ENCODE data around the gene CNTNAP5.
A peak's percentile ranks its signal among the peaks of the same experiment; 100 is the strongest.

The CNTNAP5 gene

GRCh38 chr2:124112966-124113365 lies 87.9 kb downstream of the CNTNAP5 start:
- Histone ChIP-seq H3K23ac (ENCODE audit: low read length) (no peak overlapping the region), H3K4ac (ENCODE audit: low read depth, low read length) (no peak overlapping the region), H3K9me3 (ENCODE audit: insufficient read depth, low read depth, low read length) (no peaks in the 10 kb centered on the region), H3K36me3 (ENCODE audit: control insufficient read depth in 1 of 2, insufficient read depth in 2 of 2, low read length in 2 of 2) (no peaks in the 10 kb centered on the region), H3K79me1 (ENCODE audit: low read length) (no peaks in the 10 kb centered on the region), H2BK5ac (ENCODE audit: low read depth, low read length, poor library complexity) (no peak overlapping the region), H3K14ac (ENCODE audit: low read length) (no peak overlapping the region), H4K91ac (ENCODE audit: low read depth, low read length) (no peak overlapping the region), H3K27ac (ENCODE audit: low read depth, low read length) (no peak overlapping the region), H2BK120ac (ENCODE audit: insufficient read depth, low read length, poor library complexity) (no peak overlapping the region), H3K4me2 (ENCODE audit: low read length) (no peak overlapping the region), H3K4me1 (ENCODE audit: control insufficient read depth in 1 of 2, insufficient read depth in 2 of 2, low read length in 2 of 2) (no peaks in the 10 kb centered on the region), H4K12ac (ENCODE audit: low read depth, low read length) (no peak overlapping the region), H4K8ac (ENCODE audit: low read depth, low read length) (no peak overlapping the region), H3K4me3 (ENCODE audit: low read depth, low read length) (no peak overlapping the region), H3K18ac (ENCODE audit: low read length) (no peak overlapping the region), H3K9ac (ENCODE audit: low read length) (no peak overlapping the region), H3K27me3 (ENCODE audit: insufficient read depth, low read length) (no peaks in the 10 kb centered on the region), H2AK5ac (ENCODE audit: low read length) (no peak overlapping the region), H2AFZ (ENCODE audit: insufficient read depth, low read length, poor library complexity) (no peak overlapping the region), H3K79me2 (ENCODE audit: control insufficient read depth, insufficient read depth, low read length, poor library complexity) (no peaks in the 10 kb centered on the region), H2BK12ac (ENCODE audit: low read length) (no peak overlapping the region)
- WGBS (ENCODE audit: extremely low coverage, insufficient coverage, insufficient read length): no CpG with 5 or more reads among the region's 2 CpGs
- peak; percentile 27 to 65 for DNase-seq

DNA sequence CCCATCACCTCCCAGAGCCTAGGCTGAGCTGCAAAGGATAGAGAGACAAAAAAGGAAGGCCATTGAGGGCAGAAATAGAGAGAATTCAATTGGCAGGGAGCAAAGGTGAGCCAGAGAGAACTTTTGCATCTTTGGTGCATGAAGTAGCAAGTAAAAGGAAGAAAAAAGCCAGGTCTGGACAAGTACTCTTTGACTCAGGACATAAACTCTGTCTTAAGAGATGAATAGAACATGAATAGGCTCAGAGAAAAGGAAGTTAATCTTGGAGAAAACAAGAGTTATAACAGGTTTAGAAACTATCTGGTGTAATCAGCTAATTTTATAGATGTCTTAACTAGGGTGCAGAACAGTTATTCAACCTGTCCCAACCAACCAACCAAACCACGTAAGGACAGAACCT lies 95.2 kb downstream of the CNTNAP5 start:
- Histone ChIP-seq H3K18ac (ENCODE audit: low read length) (no peak overlapping the region), H3K27ac (ENCODE audit: low read depth, low read length) (no peak overlapping the region)

GRCh38 chr2:124121106-124121505 lies 96.0 kb downstream of the CNTNAP5 start:
- H3K27ac ChIP-seq (ENCODE audit: low read depth, low read length): no peak overlapping the region
- H3K4me2 ChIP-seq (ENCODE audit: low read length): no peak overlapping the region
- H2BK5ac ChIP-seq (ENCODE audit: low read depth, low read length, poor library complexity): no peak overlapping the region
- no peaks in the 10 kb centered on the region for H3K36me3 ChIP-seq (ENCODE audit: control insufficient read depth in 1 of 2, insufficient read depth in 2 of 2, low read length in 2 of 2)
- no peak overlapping the region for H4K91ac ChIP-seq (ENCODE audit: low read depth, low read length)
- H2BK12ac ChIP-seq (ENCODE audit: low read length): no peak overlapping the region
- peaks cover 2% of the 10 kb centered on the region for H3K9me3 ChIP-seq (ENCODE audit: insufficient read depth, low read depth, low read length)
- WGBS (ENCODE audit: extremely low coverage, insufficient coverage, insufficient read length): no CpG with 5 or more reads among the region's 5 CpGs
- H3K4ac ChIP-seq (ENCODE audit: low read depth, low read length): no peak overlapping the region
- no peak overlapping the region for H3K23ac ChIP-seq (ENCODE audit: low read length)
- H3K9ac ChIP-seq (ENCODE audit: low read length): no peak overlapping the region
- H2AK5ac ChIP-seq (ENCODE audit: low read length): no peak overlapping the region
- H3K14ac ChIP-seq (ENCODE audit: low read length): no peak overlapping the region
- H4K12ac ChIP-seq (ENCODE audit: low read depth, low read length): no peak overlapping the region
- no peak overlapping the region for H3K18ac ChIP-seq (ENCODE audit: low read length)
- H3K4me3 ChIP-seq (ENCODE audit: low read depth, low read length): no peak overlapping the region
- H2BK120ac ChIP-seq (ENCODE audit: insufficient read depth, low read length, poor library complexity): no peak overlapping the region
- H3K79me1 ChIP-seq (ENCODE audit: low read length): no peaks in the 10 kb centered on the region
- H3K4me1 ChIP-seq (ENCODE audit: control insufficient read depth in 1 of 2, insufficient read depth in 2 of 2, low read length in 2 of 2): no peaks in the 10 kb centered on the region
- no peak overlapping the region for H2AFZ ChIP-seq (ENCODE audit: insufficient read depth, low read length, poor library complexity)
- H3K27me3 ChIP-seq (ENCODE audit: insufficient read depth, low read length): no peaks in the 10 kb centered on the region
- H4K8ac ChIP-seq (ENCODE audit: low read depth, low read length): no peak overlapping the region
- H3K79me2 ChIP-seq (ENCODE audit: control insufficient read depth, insufficient read depth, low read length, poor library complexity): no peaks in the 10 kb centered on the region
- no peak for DNase-seq

More for the DNA sequence above, 95.2 kb downstream of the CNTNAP5 start:
- Histone ChIP-seq H3K9ac (ENCODE audit: low read length) (no peak overlapping the region), H2BK12ac (ENCODE audit: low read length) (no peak overlapping the region), H2AFZ (ENCODE audit: insufficient read depth, low read length, poor library complexity) (no peak overlapping the region), H3K4me1 (ENCODE audit: control insufficient read depth in 1 of 2, insufficient read depth in 2 of 2, low read length in 2 of 2) (no peaks in the 10 kb centered on the region), H3K9me3 (ENCODE audit: insufficient read depth, low read depth, low read length) (peaks cover 2% of the 10 kb centered on the region), H3K4ac (ENCODE audit: low read depth, low read length) (no peak overlapping the region), H2BK120ac (ENCODE audit: insufficient read depth, low read length, poor library complexity) (no peak overlapping the region), H3K4me2 (ENCODE audit: low read length) (no peak overlapping the region), H3K79me2 (ENCODE audit: control insufficient read depth, insufficient read depth, low read length, poor library complexity) (no peaks in the 10 kb centered on the region), H4K12ac (ENCODE audit: low read depth, low read length) (no peak overlapping the region), H2BK5ac (ENCODE audit: low read depth, low read length, poor library complexity) (no peak overlapping the region), H3K23ac (ENCODE audit: low read length) (no peak overlapping the region), H2AK5ac (ENCODE audit: low read length) (no peak overlapping the region), H4K8ac (ENCODE audit: low read depth, low read length) (no peak overlapping the region), H3K27me3 (ENCODE audit: insufficient read depth, low read length) (no peaks in the 10 kb centered on the region), H3K36me3 (ENCODE audit: control insufficient read depth in 1 of 2, insufficient read depth in 2 of 2, low read length in 2 of 2) (no peaks in the 10 kb centered on the region), H3K14ac (ENCODE audit: low read length) (no peak overlapping the region), H3K4me3 (ENCODE audit: low read depth, low read length) (no peak overlapping the region), H4K91ac (ENCODE audit: low read depth, low read length) (no peak overlapping the region), H3K79me1 (ENCODE audit: low read length) (no peaks in the 10 kb centered on the region)
- no peak for DNase-seq
- no CpG with 5 or more reads among the region's 1 CpG for WGBS (ENCODE audit: extremely low coverage, insufficient coverage, insufficient read length)

DNA sequence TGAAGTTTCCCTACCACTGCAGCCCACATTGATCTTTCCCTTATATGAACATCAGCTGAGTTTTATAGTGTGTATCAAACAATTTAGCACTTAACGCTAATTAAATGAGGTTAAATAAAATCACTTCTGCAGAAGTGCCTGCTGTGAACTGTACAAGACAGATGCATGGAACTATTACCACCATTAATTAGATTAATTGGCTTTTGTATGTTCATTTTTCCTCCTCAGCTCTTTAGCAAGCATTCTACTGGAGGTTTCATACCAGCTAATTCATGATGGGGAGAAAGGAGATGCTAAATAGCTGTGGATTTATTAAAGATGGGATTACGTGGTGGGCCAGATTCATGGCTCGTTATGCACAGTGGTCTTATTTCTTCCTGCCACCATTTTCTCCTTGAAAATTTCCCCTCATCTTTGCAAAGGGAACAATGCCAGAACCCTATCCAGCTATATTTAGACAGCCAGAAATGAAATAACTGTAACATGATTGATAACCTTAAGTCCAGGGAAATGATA lies 96.7 kb downstream of the CNTNAP5 start:
- Histone ChIP-seq H4K12ac (ENCODE audit: low read depth, low read length) (no peak overlapping the region), H2BK12ac (ENCODE audit: low read length) (no peak overlapping the region), H3K27me3 (ENCODE audit: insufficient read depth, low read length) (no peaks in the 10 kb centered on the region), H3K4me3 (ENCODE audit: low read depth, low read length) (no peak overlapping the region), H3K9ac (ENCODE audit: low read length) (no peak overlapping the region), H4K91ac (ENCODE audit: low read depth, low read length) (no peak overlapping the region), H3K4ac (ENCODE audit: low read depth, low read length) (no peak overlapping the region), H2AFZ (ENCODE audit: insufficient read depth, low read length, poor library complexity) (no peak overlapping the region), H3K18ac (ENCODE audit: low read length) (no peak overlapping the region), H3K4me1 (ENCODE audit: control insufficient read depth in 1 of 2, insufficient read depth in 2 of 2, low read length in 2 of 2) (no peaks in the 10 kb centered on the region), H2AK5ac (ENCODE audit: low read length) (no peak overlapping the region), H2BK120ac (ENCODE audit: insufficient read depth, low read length, poor library complexity) (no peak overlapping the region), H3K27ac (ENCODE audit: low read depth, low read length) (no peak overlapping the region), H3K9me3 (ENCODE audit: insufficient read depth, low read depth, low read length) (peaks cover 2% of the 10 kb centered on the region), H3K79me1 (ENCODE audit: low read length) (no peaks in the 10 kb centered on the region), H3K79me2 (ENCODE audit: control insufficient read depth, insufficient read depth, low read length, poor library complexity) (no peaks in the 10 kb centered on the region), H2BK5ac (ENCODE audit: low read depth, low read length, poor library complexity) (no peak overlapping the region), H3K4me2 (ENCODE audit: low read length) (no peak overlapping the region), H3K14ac (ENCODE audit: low read length) (no peak overlapping the region), H3K36me3 (ENCODE audit: control insufficient read depth in 1 of 2, insufficient read depth in 2 of 2, low read length in 2 of 2) (no peaks in the 10 kb centered on the region), H4K8ac (ENCODE audit: low read depth, low read length) (no peak overlapping the region), H3K23ac (ENCODE audit: low read length) (no peak overlapping the region)
- no CpG with 5 or more reads among the region's 3 CpGs for WGBS (ENCODE audit: extremely low coverage, insufficient coverage, insufficient read length)
- DNase-seq: no peak
